Measurements from ENCODE around the gene SLC25A46. TPM values are rescaled to one million over a fixed set of nuclear protein-coding genes. Genes with fewer than 3 reads are reported as not detected.
"Not testable (repeated sequence)": the region's sequence is repeated elsewhere in the genome, so short reads cannot be mapped to it uniquely, and the experiment has no call there.

The SLC25A46 gene
- total RNA-seq, result 48.4 and 51.2 TPM in 2 replicates

DNA sequence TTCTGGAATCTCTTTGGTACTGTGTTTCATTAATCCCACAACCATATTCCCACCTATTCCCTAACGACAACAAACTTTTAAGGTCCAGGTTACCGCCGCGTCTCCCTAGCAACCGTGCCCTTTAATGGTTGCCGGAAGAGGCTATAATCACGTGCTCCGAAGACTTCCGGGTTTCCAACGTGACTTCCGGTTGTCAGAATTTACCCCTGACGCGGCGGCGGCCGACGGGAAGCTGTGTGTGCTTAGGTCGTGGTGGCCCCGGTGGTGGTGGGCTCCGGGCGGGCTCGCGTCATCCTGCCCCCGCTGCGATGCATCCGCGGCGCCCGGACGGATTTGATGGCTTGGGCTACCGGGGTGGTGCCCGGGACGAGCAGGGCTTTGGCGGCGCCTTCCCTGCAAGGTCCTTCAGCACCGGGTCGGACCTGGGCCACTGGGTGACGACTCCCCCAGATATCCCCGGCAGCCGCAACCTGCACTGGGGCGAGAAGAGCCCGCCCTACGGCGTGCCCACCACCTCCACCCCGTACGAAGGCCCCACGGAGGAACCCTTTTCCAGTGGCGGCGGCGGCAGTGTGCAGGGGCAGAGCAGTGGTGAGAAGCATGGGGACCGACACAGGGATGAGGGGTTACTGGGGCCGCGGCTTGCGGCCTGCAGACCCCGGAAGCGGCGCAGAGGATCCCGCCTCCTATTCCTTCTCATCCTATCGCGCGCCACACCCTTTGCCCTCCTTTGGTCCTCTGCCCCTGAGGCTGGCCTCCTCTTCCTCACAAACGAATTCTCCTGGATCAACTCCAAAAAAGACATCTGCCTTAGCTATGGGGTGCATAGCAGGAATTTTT, at the start of gene SLC25A46:
Gene SLC25A46, plus strand, starts transcription at position 196 of the 840 bp plus-strand sequence. Its CDS starts 113 bp downstream, at position 309.
- DNase-seq (ENCODE audit: low read depth in 2 of 2), result peak; percentile 91 to 92

DNA sequence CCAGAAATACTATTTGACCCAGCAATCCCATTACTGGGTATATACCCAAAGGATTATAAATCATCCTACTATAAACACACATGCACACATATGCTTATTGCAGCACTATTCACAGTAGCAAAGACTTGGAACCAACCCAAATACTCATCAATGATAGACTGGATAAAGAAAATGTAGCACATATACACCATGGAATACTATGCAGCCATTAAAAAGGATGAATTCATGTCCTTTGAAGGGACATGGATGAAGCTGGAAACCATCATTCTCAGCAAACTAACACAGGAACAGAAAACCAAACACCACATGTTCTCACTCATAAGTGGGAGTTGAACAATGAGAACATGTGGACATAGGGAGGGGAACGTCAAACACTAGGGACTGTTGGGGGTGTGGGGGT, 48.2 kb upstream of the SLC25A46 start:
- not testable (repeated sequence) for DNase-seq (ENCODE audit: low read depth in 2 of 2)

DNA sequence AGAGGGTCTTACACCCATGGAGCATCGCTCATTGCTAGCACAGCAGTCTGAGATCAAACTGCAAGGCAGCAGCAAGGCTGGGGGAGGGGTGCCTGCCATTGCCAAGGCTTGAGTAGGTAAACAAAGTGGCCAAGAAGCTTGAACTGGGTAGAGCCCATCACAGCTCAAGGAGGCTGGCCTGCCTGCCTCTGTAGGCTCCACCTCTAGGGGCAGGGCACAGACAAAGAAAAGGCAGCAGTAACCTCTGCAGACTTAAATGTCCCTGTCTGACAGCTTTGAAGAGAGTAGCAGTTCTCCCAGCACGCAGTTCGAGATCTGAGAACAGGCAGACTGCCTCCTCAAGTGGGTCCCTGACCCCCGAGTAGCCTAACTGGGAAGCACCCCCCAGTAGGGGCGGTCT, 46.1 kb upstream of the SLC25A46 start:
- DNase-seq (ENCODE audit: low read depth in 2 of 2), result not testable (repeated sequence)

DNA sequence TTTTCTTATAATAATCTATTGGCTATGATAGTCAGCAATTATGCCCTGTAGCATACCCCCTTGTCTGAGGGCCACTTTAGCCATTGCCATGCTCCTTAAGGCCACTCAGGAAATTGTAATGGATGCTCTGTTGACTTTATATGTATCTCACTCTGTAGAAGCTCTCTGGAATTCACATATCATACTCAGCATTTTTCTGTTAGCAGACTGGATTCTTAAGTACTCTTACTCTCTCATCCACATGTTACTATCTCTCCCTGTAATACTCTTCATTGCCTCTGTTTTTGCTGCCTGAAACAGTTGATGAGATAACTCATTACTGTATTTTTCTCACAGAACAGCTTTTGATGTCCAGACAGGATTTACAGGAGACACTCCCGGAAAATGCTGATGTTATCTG, 36.5 kb upstream of the SLC25A46 start:
- no peak for DNase-seq (ENCODE audit: low read depth in 2 of 2)

DNA sequence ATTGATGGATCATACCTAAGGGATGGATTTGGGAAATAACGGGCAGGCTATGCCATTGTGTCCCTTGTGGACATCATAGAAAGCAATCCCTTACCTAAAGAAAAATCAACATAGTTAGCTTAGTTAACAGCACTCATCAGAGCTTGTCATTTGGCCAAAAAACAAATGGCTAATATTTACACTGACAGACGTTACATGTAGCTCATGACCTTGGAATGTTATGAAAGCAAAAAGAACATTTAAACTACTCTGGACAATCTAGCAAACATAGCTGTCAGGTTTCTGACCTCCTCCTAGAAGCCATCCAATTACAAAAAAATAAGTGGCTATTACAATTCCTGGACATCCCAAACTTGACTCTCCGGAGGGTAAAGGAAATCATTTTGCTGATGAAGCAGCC, 36.1 kb upstream of the SLC25A46 start:
- DNase-seq (ENCODE audit: low read depth in 2 of 2), result no peak

DNA sequence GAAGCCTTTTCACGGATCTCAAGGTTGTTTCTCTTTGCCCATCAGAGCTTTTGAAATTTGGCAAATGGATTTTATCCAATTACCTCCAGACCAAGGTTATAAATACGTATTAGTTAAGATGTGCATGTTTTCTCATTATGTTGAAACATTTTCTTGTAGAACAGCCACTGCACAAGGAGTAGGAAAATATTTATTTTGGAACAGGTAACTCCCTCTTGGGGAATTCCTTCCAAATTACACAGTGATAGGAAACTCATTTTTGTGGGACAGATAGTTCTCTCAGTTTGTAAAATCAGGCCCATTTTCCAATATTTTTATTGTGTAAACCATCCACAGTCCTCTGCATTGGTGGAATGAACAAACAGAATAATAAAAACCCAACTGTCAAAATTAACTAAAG, 35.3 kb upstream of the SLC25A46 start:
- no peak for DNase-seq (ENCODE audit: low read depth in 2 of 2)

DNA sequence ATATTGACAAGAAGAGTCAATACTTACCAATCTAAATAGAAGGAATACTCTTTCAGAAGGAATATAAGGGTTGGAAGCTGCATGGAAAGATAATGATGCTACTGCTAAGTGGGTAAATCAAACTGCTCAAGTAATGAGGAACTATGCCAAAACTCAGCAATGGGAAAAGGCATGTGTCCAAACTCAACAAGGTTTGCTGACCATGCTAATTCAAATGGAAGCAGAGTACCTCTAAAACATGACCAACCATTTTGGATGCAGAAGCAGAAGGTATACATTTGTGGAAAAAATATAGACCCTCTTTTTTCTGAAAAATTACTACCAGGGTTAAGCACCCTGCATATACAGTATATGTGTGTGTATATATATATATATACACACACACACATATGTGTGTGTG, 33.5 kb upstream of the SLC25A46 start:
- no peak for DNase-seq (ENCODE audit: low read depth in 2 of 2)

DNA sequence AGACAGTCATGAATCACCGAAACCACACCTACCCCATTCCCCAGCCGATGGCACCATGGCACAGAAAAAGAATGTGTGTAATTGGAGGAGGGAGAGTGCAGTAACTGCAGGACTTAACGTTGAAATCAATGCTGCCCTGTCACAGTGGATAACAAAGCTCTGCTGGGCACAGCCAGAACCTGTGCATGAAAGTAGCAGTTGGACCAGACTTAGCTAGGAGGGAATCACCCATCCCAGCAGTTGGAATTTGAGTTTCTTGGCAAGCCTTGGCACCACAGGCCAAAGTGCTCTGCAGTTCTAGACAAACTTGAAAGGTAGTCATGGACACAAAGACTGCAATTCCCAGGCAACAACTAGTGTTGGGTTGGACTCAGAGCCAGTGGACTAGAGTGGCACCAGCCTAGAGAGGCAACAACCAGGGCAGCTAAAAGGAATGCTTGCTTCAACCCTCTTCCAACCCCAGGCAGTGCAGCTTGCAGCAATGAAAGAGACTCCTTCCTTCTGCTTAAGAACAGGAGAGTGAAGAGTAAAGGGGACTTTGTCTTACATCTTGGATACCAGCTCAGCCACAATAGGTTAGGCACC, 31.5 kb upstream of the SLC25A46 start:
- no peak for DNase-seq (ENCODE audit: low read depth in 2 of 2)

DNA sequence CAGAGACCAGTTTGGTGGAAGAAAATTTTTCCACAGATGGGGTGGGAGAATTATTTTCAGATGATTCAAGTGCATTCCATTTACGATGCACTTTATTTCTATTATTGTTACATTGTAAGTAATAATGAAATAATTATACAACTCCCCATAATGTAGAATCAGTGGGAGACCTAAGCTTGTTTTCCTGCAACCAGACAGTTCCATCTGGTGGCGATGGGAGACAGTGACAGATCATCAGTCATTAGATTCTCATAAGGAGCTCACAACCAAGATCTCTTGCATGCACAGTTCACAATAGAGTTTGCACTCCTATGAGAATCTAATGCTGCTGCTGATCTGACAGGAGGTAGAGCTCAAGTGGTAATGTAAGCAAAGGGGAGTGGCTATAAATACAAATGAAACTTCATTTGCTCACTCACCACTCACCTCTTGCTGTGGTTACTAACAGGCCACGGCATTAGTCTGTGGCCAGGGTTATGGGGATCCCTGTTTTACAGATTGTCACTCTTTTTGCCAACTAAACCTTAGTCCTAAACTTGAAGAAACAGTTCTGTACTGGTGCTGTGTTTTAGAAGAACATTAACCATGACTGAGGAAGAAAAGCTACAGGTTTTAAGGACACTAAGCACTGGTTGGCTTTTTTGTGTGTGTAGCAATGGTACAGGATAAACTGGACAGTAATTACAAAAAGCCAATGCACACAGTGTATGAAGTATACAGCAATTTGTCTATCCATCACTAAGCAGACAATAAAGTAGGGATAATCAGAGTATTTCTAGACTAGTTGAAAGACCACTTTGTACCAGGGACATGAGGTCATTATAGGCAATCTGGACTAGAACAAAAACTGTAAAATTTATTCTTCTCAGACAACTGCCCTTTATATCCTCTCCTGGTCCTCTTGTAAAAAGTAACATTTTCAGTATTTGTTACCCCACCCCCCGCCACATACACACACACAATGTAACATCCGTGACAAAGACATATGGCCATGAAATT, 22.3 kb upstream of the SLC25A46 start:
- no peak for DNase-seq (ENCODE audit: low read depth in 2 of 2)

DNA sequence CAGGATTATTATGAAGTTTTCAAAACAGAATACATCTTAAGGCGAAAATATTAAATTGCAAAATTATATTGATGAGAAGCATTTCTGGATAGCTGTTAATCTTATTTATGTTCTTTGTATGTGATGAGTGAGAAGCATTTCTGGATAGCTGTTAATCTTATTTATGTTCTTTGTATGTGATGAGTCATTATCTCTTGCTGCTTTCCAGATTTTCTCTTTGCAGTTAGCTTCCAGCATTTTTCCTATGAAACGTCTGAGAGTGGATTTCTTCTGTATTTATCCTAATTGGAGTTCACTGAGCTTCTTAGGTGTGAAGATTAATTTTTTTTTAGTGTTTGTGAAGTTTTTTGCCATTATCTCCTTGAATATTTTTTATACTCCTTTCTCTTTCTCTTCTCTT, 20.5 kb upstream of the SLC25A46 start:
- no peak for DNase-seq (ENCODE audit: low read depth in 2 of 2)

DNA sequence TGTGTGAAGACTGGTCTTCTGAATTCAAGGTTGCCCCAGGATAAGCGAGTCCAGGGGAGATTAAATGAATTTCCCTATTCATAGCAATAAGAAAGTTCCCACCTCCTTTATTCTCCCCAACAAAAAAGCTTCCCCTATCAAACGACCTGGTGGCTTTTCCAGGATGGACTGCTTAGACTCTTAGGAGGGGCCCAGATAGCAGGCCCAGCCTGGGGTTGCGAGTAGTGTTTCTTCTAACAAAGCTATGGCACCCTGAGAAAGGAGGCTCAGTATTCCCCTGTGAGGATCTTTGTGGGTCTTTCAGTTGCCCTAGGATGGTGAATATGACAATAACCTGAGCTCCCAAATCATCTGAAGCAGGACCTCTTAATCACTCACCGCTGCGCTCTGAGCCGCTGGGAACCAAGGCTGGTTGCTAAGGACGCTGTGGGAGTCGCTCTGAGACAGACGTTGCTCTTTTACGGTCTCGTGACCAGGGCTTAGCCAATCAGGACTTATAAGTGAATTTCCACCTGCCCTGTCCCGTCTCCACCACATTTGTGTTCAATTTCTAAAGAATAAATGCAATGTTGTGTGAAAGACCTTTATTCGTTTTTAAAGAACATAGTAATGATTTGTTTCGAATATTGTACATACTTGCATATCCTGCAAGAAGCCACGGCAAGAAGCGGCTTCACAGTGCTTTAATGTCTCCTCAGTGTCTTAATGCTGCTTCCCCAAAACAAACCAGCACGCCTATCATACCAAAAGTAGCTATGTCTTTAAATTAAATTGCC, 12.4 kb upstream of the SLC25A46 start, which contains the start of gene TMEM232:
Gene TMEM232, minus strand, starts transcription at position 423 of the 776 bp plus-strand sequence. CDS start 59,319 bp downstream, outside the sequence.
- peak; percentile 84 to 86 for DNase-seq (ENCODE audit: low read depth in 2 of 2)

DNA sequence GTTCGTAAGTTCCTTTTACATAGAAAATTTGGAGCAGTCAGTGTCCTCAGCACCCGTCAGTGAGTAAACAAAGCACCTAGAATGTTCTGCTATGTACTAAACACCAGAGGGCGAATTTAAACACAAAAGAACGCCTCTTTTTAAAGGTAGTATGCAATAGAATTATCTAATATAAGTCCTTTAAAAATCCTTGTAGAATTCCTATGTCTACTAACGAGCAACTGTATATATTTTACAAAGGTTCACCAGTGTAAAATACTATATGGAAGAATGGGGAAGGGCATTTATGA, 11.8 kb upstream of the SLC25A46 start:
- DNase-seq (ENCODE audit: low read depth in 2 of 2), result peak; percentile 17 to 31

DNA sequence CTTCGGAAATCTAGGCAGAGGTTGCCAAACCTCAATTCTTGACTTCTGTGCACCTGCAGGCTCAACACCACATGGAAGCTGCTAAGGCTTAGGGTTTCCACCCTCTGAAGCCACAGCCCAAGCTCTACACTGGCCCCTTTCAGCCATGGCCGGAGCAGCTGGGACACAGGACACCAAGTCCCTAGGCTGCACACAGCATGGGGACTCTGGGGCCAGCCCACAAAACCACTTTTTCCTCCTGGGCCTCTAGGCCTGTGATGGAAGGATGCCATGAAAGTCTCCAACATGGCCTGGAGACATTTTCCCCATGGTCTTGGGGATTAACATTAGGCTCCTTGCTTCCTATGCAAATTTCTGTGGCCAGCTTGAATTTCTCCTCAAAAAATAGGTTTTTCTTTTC, 7.3 kb upstream of the SLC25A46 start:
- not testable (repeated sequence) for DNase-seq (ENCODE audit: low read depth in 2 of 2)

DNA sequence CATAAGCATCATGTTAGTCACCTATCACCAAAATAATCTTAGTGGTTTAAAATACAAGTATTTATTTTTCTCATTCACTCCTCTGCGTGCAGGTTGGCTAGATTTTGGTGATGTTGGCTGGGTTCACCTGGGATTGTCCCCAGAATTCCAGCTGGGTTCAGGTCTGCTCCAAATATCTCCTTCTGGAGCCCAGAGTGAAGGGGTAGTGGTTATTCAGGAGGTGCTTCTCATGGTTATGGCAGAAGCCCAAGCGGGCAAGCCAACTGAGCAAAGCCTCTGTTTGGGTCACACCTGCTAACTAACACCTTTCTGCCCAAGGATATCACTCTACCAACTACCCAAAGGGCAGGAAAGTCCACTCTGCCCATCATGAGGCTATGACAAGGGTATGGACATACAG, 4.7 kb upstream of the SLC25A46 start:
- no peak for DNase-seq (ENCODE audit: low read depth in 2 of 2)

DNA sequence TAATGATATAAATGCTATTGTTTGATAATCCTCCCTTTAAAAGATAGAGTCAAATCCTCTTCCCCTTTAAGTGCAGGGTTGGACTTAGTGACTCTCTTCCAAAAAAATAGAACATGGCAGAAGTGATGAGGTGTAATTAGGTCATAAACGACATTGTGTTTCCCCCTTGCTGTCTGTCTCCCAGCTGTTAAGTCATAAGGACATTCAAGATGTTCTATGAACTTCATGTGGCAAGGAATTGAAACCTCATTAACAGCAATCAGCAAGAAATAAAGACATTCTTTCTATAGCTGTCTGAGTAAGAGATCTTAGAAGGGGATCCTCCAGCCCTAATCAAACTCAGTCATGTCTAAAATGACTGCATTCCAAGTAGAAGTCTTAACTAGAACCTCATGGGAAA, 3.3 kb upstream of the SLC25A46 start:
- no peak for DNase-seq (ENCODE audit: low read depth in 2 of 2)

DNA sequence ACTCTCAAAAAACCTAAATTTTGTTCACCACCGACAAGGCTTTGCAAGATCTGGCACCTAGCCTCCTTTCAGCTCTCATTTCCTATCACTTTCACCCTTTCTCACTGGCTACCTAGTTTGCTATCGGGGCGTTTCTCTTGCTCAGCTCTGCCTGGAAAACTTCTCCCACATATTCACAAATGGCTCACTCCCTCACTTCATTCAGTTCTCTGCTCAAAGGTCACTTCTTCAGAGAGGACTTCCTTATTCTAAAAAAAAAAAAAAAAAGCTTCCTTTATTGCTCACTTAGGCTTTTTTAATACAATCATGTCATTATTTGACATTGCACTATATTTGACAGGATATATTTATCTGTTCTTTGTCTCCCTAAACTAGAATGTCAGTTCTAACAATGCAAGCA, 2.1 kb upstream of the SLC25A46 start:
- DNase-seq (ENCODE audit: low read depth in 2 of 2), result no peak

DNA sequence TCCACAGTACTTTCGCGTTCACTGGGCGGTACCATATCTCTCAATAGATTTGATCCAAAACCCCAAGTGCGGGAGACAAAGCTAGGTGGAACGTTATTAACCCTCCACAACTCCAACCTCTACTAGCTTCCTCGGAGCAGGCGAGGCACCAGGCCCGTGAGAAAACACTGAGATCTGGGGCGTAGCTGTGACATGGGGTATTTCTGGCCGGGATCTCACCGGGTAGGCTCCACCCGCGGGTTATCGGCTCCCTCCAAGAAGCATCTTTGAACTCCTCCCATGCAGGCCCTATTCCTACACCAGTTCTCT, 350 bp upstream of the SLC25A46 start:
- no peak for DNase-seq (ENCODE audit: low read depth in 2 of 2)

DNA sequence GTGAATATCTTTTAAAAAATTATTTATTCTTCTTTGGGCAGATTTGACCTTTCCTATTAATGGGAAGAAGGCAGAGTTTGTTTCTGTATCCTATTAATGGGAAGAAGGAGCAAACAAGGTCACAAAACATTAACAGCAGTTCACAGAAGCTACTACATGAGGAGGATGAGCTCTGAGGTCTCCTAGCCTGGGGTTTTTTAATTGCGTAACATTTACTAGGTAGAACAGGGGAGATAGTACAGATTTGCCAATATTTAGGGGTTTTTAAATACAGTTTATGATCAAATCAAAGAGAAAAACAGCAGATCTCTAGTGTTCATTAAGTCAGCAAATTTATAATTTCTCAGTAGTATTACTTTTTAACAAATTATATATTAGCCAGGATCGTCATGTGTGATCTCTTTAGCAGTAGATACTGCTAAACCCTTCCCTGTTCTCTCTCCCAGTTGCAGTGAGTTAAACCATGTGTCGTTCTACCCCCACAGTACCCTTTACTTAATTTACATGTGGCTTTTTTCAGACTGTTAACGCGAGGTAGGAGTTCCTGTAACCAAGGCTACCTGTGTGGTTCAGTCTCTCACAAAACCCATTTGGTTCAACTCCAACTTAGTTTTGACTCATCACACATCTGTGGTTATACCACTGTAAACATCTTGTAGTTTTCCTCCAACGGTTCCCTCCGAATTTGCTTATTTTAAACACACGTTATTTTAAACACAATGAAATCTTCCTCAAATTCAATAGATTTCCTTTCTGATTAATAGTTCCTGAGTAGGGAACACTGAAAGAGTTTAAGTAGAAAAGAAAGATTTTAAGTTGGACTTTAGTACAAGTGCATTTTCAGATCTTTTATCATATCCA, 13.3 kb downstream of the SLC25A46 start:
- peak in 1 of 2 donors; percentile 52 for DNase-seq (ENCODE audit: low read depth in 2 of 2)

DNA sequence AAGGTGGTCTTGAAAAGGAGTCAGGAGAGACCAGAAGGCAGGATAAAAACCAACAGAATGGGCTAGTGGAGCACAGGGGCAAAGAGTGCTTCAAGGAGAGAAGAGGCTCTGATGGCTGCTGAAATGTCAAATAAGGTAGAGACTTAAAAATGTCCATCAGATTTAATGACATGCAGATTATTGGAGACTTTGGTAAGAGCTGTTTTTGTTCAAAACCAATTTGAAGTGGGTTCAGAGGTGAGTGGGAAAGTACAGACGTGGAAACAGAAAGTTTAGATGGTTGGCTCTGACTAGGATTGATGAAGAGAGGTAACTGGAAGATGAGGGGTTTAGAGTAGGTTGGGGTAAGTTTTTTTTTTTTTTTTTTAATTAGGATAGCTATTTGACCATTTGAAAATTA, 14.1 kb downstream of the SLC25A46 start:
- no peak for DNase-seq (ENCODE audit: low read depth in 2 of 2)

DNA sequence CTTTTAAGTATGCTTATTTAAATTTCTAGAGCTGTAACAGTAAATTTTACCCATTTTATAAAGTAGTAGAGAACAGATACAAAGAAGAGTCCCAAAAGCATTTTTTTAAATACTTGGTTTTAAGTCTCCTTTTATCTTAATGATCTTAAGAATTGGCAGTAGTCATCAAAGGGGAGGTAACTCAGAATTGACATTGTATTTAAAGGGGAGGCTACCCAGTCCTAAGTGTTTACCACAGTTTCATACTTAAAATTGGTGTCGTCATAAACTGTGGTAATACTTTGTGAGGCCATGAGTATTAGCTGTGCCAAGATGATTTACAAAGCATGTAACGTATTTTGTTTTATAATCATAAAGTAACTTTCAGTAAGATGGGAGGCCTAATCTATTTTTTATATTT, 14.8 kb downstream of the SLC25A46 start:
- no peak for DNase-seq (ENCODE audit: low read depth in 2 of 2)

All from lung microvascular endothelial cell (primary cell).